Astrocyte (in vitro differentiated cells and primary cell): ENCODE results near the gene PRSS22. TPM values are rescaled to one million over a fixed set of nuclear protein-coding genes. Genes with fewer than 3 reads are reported as not detected.

Experiments
- DNase-seq: peaks from one replicate; pipeline ENCODE4 v3.0.0-alpha.2; 2010; ENCODE audit warnings: low read depth
- FAIRE-seq: peaks from 2 replicates; lab custom pipeline; 2011; peaks lifted over from hg19 to GRCh38; lab: Jason Lieb, UNC
- H2AFZ ChIP-seq: 2 replicates; pipeline ENCODE4 v1.6.0; 2012; ENCODE audit warnings: low read depth, low read length, inconsistent platforms
- H3K27ac ChIP-seq: 2 replicates; pipeline ENCODE4 v1.5.1; 2011; ENCODE audit warnings: low read depth, low read length, inconsistent platforms
- H3K27me3 ChIP-seq: 2 replicates; pipeline ENCODE4 v1.6.0; 2011; ENCODE audit warnings: low read length, inconsistent platforms; ENCODE audit not compliant: insufficient read depth
- H3K36me3 ChIP-seq: 2 replicates; pipeline ENCODE4 v1.5.1; 2011; ENCODE audit warnings: low read length, inconsistent platforms; ENCODE audit not compliant: insufficient read depth
- H3K4me1 ChIP-seq: 2 replicates; pipeline ENCODE4 v1.5.1; 2011; ENCODE audit warnings: low read length, inconsistent platforms; ENCODE audit not compliant: insufficient read depth
- H3K4me2 ChIP-seq: 2 replicates; pipeline ENCODE4 v1.6.0; 2012; ENCODE audit warnings: low read length, inconsistent platforms
- H3K4me3 ChIP-seq: 2 replicates; pipeline ENCODE4 v1.5.1; 2011; ENCODE audit warnings: low read depth, mild to moderate bottlenecking, low read length, inconsistent platforms; ENCODE audit not compliant: insufficient read depth
- H3K79me2 ChIP-seq: 2 replicates; pipeline ENCODE4 v1.6.0; 2012; ENCODE audit warnings: mild to moderate bottlenecking, low read length, inconsistent platforms; ENCODE audit not compliant: insufficient read depth
- H3K9ac ChIP-seq: 2 replicates; pipeline ENCODE4 v1.6.0; 2012; ENCODE audit warnings: mild to moderate bottlenecking, low read length, inconsistent platforms
- H3K9me3 ChIP-seq: 2 replicates; pipeline ENCODE4 v1.5.1; 2012; ENCODE audit warnings: low read depth, mild to moderate bottlenecking, low read length, inconsistent platforms; ENCODE audit not compliant: insufficient read depth
- H4K20me1 ChIP-seq: 2 replicates; pipeline ENCODE4 v1.6.0; 2012; ENCODE audit warnings: low read length, inconsistent platforms; ENCODE audit not compliant: insufficient read depth
- H3K27ac Mint-ChIP-seq: one replicate; pipeline ENCODE4 v1.8.0; 2021; ENCODE audit warnings: mild to moderate bottlenecking, mixed read lengths; ENCODE audit not compliant: unreplicated experiment
- H3K27me3 Mint-ChIP-seq: one replicate; pipeline ENCODE4 v1.8.0; 2021; ENCODE audit warnings: low read depth, mixed read lengths; ENCODE audit not compliant: unreplicated experiment
- H3K36me3 Mint-ChIP-seq: one replicate; pipeline ENCODE4 v1.8.0; 2021; ENCODE audit warnings: low read depth, mixed read lengths; ENCODE audit not compliant: unreplicated experiment
- H3K4me1 Mint-ChIP-seq: one replicate; pipeline ENCODE4 v1.8.0; 2021; ENCODE audit warnings: low read depth, mixed read lengths; ENCODE audit not compliant: unreplicated experiment
- H3K4me3 Mint-ChIP-seq: one replicate; pipeline ENCODE4 v1.8.0; 2021; ENCODE audit warnings: mild to moderate bottlenecking, moderate library complexity, mixed read lengths; ENCODE audit not compliant: unreplicated experiment
- H3K9me3 Mint-ChIP-seq: one replicate; pipeline ENCODE4 v1.8.0; 2021; ENCODE audit warnings: mild to moderate bottlenecking, mixed read lengths; ENCODE audit not compliant: unreplicated experiment
- EZH2 ChIP-seq: IDR thresholded peaks from 2 replicates; pipeline ENCODE4 v1.6.1; 2012; ENCODE audit warnings: mild to moderate bottlenecking, low read length, inconsistent platforms; ENCODE audit not compliant: insufficient read depth
- total RNA-seq: library from RNA; stranded (reverse); gene quantifications from 2 replicates; pipeline ENCODE4 v1.2.1, GENCODE V29; 2021
- TF ChIP-seq, protein P1 (sequence below): IDR thresholded peaks from 2 replicates; pipeline ENCODE4 v1.5.1; 2011; ENCODE audit warnings: low read depth, mild to moderate bottlenecking, inconsistent platforms, low read length, moderate library complexity; ENCODE audit not compliant: insufficient read depth

PRSS22 gene
- total RNA-seq, 1 donor from 2014 or later = 1.5 TPM

DNA sequence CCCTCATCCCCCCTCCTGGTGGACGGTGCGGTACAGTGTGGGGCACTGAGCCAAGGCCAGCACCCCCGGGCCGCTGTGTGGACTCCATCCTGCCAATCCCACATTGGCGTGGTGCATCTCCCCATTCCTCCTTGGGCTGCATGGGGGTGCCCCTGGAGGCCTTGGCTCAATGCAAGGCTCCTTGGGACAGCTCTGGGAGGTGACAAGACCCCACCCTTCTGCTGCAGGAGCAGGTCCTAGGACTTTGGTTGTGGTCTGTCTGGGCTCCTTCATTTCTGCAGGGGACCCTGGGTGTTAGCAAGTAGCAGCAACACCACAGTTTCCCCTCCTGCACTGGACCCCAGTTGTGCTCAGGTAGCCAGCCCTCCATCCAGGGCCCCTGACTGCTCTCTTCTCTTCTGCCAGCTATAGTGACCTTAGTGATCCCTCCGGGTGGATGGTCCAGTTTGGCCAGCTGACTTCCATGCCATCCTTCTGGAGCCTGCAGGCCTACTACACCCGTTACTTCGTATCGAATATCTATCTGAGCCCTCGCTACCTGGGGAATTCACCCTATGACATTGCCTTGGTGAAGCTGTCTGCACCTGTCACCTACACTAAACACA, 39.6 kb downstream of the PRSS22 start:
- Histone ChIP-seq H3K27ac (no peak overlapping the region), H4K20me1 (no peaks in the 10 kb centered on the region), H3K36me3 (no peaks in the 10 kb centered on the region), H3K9me3 (no peaks in the 10 kb centered on the region), H3K4me3 (no peak overlapping the region), H3K79me2 (no peaks in the 10 kb centered on the region), H3K4me1 (no peaks in the 10 kb centered on the region), H3K27me3 (peaks cover 16% of the 10 kb centered on the region), H2AFZ (no peak overlapping the region), H3K9ac (no peak overlapping the region), H3K4me2 (no peak overlapping the region)
- no peaks in the 10 kb centered on the region for H3K9me3 Mint-ChIP-seq
- TF ChIP-seq, protein P1, sequence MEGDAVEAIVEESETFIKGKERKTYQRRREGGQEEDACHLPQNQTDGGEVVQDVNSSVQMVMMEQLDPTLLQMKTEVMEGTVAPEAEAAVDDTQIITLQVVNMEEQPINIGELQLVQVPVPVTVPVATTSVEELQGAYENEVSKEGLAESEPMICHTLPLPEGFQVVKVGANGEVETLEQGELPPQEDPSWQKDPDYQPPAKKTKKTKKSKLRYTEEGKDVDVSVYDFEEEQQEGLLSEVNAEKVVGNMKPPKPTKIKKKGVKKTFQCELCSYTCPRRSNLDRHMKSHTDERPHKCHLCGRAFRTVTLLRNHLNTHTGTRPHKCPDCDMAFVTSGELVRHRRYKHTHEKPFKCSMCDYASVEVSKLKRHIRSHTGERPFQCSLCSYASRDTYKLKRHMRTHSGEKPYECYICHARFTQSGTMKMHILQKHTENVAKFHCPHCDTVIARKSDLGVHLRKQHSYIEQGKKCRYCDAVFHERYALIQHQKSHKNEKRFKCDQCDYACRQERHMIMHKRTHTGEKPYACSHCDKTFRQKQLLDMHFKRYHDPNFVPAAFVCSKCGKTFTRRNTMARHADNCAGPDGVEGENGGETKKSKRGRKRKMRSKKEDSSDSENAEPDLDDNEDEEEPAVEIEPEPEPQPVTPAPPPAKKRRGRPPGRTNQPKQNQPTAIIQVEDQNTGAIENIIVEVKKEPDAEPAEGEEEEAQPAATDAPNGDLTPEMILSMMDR = no peak
- TF ChIP-seq EZH2 = no peak
- DNase-seq (no peak), FAIRE-seq (no peak)
- peaks cover 4% of the 10 kb centered on the region for H3K4me1 Mint-ChIP-seq
- H3K36me3 Mint-ChIP-seq = no peaks in the 10 kb centered on the region
- H3K27ac Mint-ChIP-seq = no peak overlapping the region
- H3K27me3 Mint-ChIP-seq = peaks cover 15% of the 10 kb centered on the region
- H3K4me3 Mint-ChIP-seq = no peak overlapping the region

DNA sequence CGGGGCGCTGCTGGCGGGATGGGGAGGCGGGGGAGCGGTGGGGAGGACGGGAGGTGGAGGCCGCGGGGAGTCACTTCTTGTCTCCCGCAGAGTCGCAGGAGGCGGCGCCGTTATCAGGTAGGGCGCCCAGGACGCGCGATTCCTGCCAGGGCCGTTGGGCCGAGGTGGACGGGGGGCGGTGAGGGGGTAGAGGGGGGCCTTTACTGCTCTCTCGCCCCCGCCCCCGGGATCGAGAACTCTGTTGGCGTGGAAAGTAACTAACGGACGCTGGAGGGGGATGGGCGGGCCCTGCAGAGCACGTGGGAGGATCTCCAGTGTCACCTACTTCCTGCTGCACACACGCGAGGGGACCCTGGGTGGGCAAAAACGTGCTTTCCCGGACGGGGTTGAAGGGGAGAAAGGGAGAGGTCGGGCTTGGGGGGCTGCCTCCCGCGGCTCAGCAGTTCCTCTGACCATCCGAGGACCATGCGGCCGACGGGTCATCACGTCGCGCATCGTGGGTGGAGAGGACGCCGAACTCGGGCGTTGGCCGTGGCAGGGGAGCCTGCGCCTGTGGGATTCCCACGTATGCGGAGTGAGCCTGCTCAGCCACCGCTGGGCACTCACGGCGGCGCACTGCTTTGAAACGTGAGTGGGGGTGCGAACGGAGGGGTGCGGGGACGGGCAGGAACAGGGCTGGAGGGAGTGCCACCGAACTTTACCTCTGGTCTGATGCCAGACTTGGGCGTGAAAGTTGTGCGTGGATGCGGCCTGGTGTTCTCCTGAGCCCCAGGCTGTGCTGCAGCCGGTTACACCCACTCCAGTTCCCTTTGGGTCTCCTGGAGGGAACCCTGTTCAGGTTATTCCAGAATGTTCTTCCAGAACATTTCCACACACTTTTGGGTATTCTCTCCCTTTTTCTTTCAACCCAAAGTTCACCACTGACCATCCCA, 40.4 kb downstream of the PRSS22 start:
- no peaks in the 10 kb centered on the region for H3K79me2 ChIP-seq
- Mint-ChIP-seq H3K36me3 (no peaks in the 10 kb centered on the region), H3K9me3 (no peaks in the 10 kb centered on the region), H3K27ac (no peak overlapping the region), H3K4me3 (no peak overlapping the region), H3K27me3 (peaks cover 15% of the 10 kb centered on the region), H3K4me1 (peaks cover 4% of the 10 kb centered on the region)
- H3K4me1 ChIP-seq = no peaks in the 10 kb centered on the region
- H3K9ac ChIP-seq = no peak overlapping the region
- no peaks in the 10 kb centered on the region for H3K9me3 ChIP-seq
- no peak overlapping the region for H2AFZ ChIP-seq
- no peak overlapping the region for H3K27ac ChIP-seq
- no peaks in the 10 kb centered on the region for H4K20me1 ChIP-seq
- H3K4me2 ChIP-seq = no peak overlapping the region
- no peak for TF ChIP-seq EZH2
- TF ChIP-seq, protein P1 = no peak
- DNase-seq (no peak), FAIRE-seq (no peak)
- peaks cover 16% of the 10 kb centered on the region for H3K27me3 ChIP-seq
- no peaks in the 10 kb centered on the region for H3K36me3 ChIP-seq
- H3K4me3 ChIP-seq = no peak overlapping the region
